Measurements from ENCODE around the gene UNC5C. TPM values are rescaled to one million over a fixed set of nuclear protein-coding genes. Genes with fewer than 3 reads are reported as not detected.

UNC5C gene
- total and polyA plus RNA-seq, 2 donors from 2014 or later, result 0.84 to 3.1 TPM

GRCh38 chr4:95188701-95189370 lies 359.9 kb downstream of the UNC5C start:
- no peaks in the 10 kb centered on the region for H3K9me3 ChIP-seq (ENCODE audit: control insufficient read depth in 2 of 3, insufficient read depth in 1 of 3, low read length in 3 of 3)
- intact Hi-C loops (cut with DNase I), result no loop called here
- no peaks in the 10 kb centered on the region for H3K36me3 ChIP-seq (ENCODE audit: control insufficient read depth in 2 of 3, insufficient read depth in 3 of 3, low read length in 3 of 3)
- DNase-seq (no peak), FAIRE-seq (no peak)
- no peak overlapping the region for H3K4me3 ChIP-seq (ENCODE audit: low read length in 3 of 3)
- H3K27ac ChIP-seq (ENCODE audit: low read depth in 2 of 2, low read length in 2 of 2), result no peak overlapping the region
- H3K9ac ChIP-seq (ENCODE audit: low read length in 3 of 3), result no peak overlapping the region
- TF ChIP-seq CTCF (IDR thresholded peaks at IDR 0.05; ENCODE audit: borderline replicate concordance, extremely low read depth, insufficient read depth), result no peak
- H3K4me1 ChIP-seq (ENCODE audit: control insufficient read depth in 2 of 3, insufficient read depth in 2 of 3, low read depth in 1 of 3, low read length in 3 of 3), result no peaks in the 10 kb centered on the region
- H3K27me3 ChIP-seq (ENCODE audit: control insufficient read depth, insufficient read depth, low read length), result no peaks in the 10 kb centered on the region

GRCh38 chr4:95186666-95187065 lies 362.1 kb downstream of the UNC5C start:
- TF ChIP-seq CTCF (IDR thresholded peaks at IDR 0.05; ENCODE audit: borderline replicate concordance, extremely low read depth, insufficient read depth), result no peak
- no peaks in the 10 kb centered on the region for H3K4me1 ChIP-seq (ENCODE audit: control insufficient read depth in 2 of 3, insufficient read depth in 2 of 3, low read depth in 1 of 3, low read length in 3 of 3)
- no peaks in the 10 kb centered on the region for H3K27me3 ChIP-seq (ENCODE audit: control insufficient read depth, insufficient read depth, low read length)
- H3K9ac ChIP-seq (ENCODE audit: low read length in 3 of 3), result no peak overlapping the region
- intact Hi-C loops (cut with DNase I), result no loop called here
- H3K27ac ChIP-seq (ENCODE audit: low read depth in 2 of 2, low read length in 2 of 2), result no peak overlapping the region
- no peak for FAIRE-seq
- no peaks in the 10 kb centered on the region for H3K9me3 ChIP-seq (ENCODE audit: control insufficient read depth in 2 of 3, insufficient read depth in 1 of 3, low read length in 3 of 3)
- no peak for DNase-seq
- H3K36me3 ChIP-seq (ENCODE audit: control insufficient read depth in 2 of 3, insufficient read depth in 3 of 3, low read length in 3 of 3), result no peaks in the 10 kb centered on the region
- H3K4me3 ChIP-seq (ENCODE audit: low read length in 3 of 3), result no peak overlapping the region

GRCh38 chr4:95183656-95184408 lies 364.9 kb downstream of the UNC5C start:
- no peaks in the 10 kb centered on the region for H3K4me1 ChIP-seq (ENCODE audit: control insufficient read depth in 2 of 3, insufficient read depth in 2 of 3, low read depth in 1 of 3, low read length in 3 of 3)
- no peak for DNase-seq
- TF ChIP-seq CTCF (IDR thresholded peaks at IDR 0.05; ENCODE audit: borderline replicate concordance, extremely low read depth, insufficient read depth), result no peak
- no peak for FAIRE-seq
- H3K27me3 ChIP-seq (ENCODE audit: control insufficient read depth, insufficient read depth, low read length), result no peaks in the 10 kb centered on the region
- intact Hi-C loops (cut with DNase I), result no loop called here
- no peak overlapping the region for H3K4me3 ChIP-seq (ENCODE audit: low read length in 3 of 3)
- no peaks in the 10 kb centered on the region for H3K36me3 ChIP-seq (ENCODE audit: control insufficient read depth in 2 of 3, insufficient read depth in 3 of 3, low read length in 3 of 3)
- no peaks in the 10 kb centered on the region for H3K9me3 ChIP-seq (ENCODE audit: control insufficient read depth in 2 of 3, insufficient read depth in 1 of 3, low read length in 3 of 3)
- H3K9ac ChIP-seq (ENCODE audit: low read length in 3 of 3), result no peak overlapping the region
- H3K27ac ChIP-seq (ENCODE audit: low read depth in 2 of 2, low read length in 2 of 2), result no peak overlapping the region
